Upper lobe of right lung (tissue), 1 donor: ENCODE results near the gene SMIM43. TPM values are rescaled to one million over a fixed set of nuclear protein-coding genes. Genes with fewer than 3 reads are reported as not detected.

Source experiments
- ATAC-seq: fragments of 200-7000 bp; cut with Tn5 transposase; one replicate; pipeline ENCODE4 v1.9.1; 2020; ENCODE audit warnings: mild to moderate bottlenecking, moderate library complexity
- DNase-seq: peaks from one replicate; pipeline ENCODE4 v3.0.0-alpha.2; 2020
- H3K27ac ChIP-seq: fragments of 200-600 bp; one replicate; pipeline ENCODE4 v1.8.0; 2022
- H3K27me3 ChIP-seq: fragments of 200-600 bp; one replicate; pipeline ENCODE4 v1.8.0; 2022; ENCODE audit warnings: mild to moderate bottlenecking
- H3K36me3 ChIP-seq: fragments of 200-600 bp; one replicate; pipeline ENCODE4 v1.8.0; 2022
- H3K4me1 ChIP-seq: fragments of 200-600 bp; one replicate; pipeline ENCODE4 v1.8.0; 2022
- H3K4me3 ChIP-seq: fragments of 200-600 bp; one replicate; pipeline ENCODE4 v1.8.0; 2022; ENCODE audit warnings: mild to moderate bottlenecking
- H3K9me3 ChIP-seq: fragments of 200-600 bp; one replicate; pipeline ENCODE4 v1.8.0; 2022
- CTCF ChIP-seq: fragments of 200-600 bp; IDR thresholded peaks from one replicate; pipeline ENCODE4 v1.8.0; 2022; ENCODE audit warnings: antibody characterized with exemption
- intact Hi-C: fragments of 100-400 bp; cut with DNase I; formaldehyde crosslinking; loops from one replicate; pipeline ENCODE4 v1.11.0; 2022
- total RNA-seq: library from RNA; stranded (reverse); fragmentation: NEBNext Ultra II Directional; extraction: Animal tissue kit (Norgen Biotek cat#: 25700); gene quantifications from one replicate; pipeline ENCODE4 v1.2.1, GENCODE V29; 2021
- donor health status: DM: no; HTN: yes; CAD: no; lungs with severe emphysema.

SMIM43 gene
- total RNA-seq, 1 donor from 2014 or later: not detected

GRCh38 chr4:121783210-121783609 lies 18.2 kb upstream of the SMIM43 start:
- no peak overlapping the region for H3K27ac ChIP-seq
- intact Hi-C loops: no loop called here
- H3K9me3 ChIP-seq: no peaks in the 10 kb centered on the region
- H3K27me3 ChIP-seq: peaks cover 4% of the 10 kb centered on the region
- no peaks in the 10 kb centered on the region for H3K4me1 ChIP-seq
- no peaks in the 10 kb centered on the region for H3K36me3 ChIP-seq
- DNase-seq (no peak), ATAC-seq (no peak)
- no peak for TF ChIP-seq CTCF
- H3K4me3 ChIP-seq: no peak overlapping the region

- no peaks in the 10 kb centered on the region for H3K27me3 ChIP-seq
- intact Hi-C loops: no loop called here
- ATAC-seq (no peak), DNase-seq (no peak)
- no peaks in the 10 kb centered on the region for H3K9me3 ChIP-seq
- no peaks in the 10 kb centered on the region for H3K4me1 ChIP-seq
- H3K4me3 ChIP-seq: no peak overlapping the region
- TF ChIP-seq CTCF: no peak
- H3K27ac ChIP-seq: no peak overlapping the region
- H3K36me3 ChIP-seq: no peaks in the 10 kb centered on the region
These were observed 14.1 kb upstream of the SMIM43 start for GRCh38 chr4:121778991-121779628.

- Histone ChIP-seq H3K4me3 (no peak overlapping the region), H3K27ac (no peak overlapping the region), H3K4me1 (no peaks in the 10 kb centered on the region), H3K27me3 (no peaks in the 10 kb centered on the region), H3K36me3 (no peaks in the 10 kb centered on the region), H3K9me3 (no peaks in the 10 kb centered on the region)
- intact Hi-C loops: no loop called here
- no peak for ATAC-seq
- no peak for DNase-seq
- TF ChIP-seq CTCF: no peak
These were observed 12.7 kb upstream of the SMIM43 start for GRCh38 chr4:121777625-121778024.

- no peak for DNase-seq
- Histone ChIP-seq H3K9me3 (no peaks in the 10 kb centered on the region), H3K27me3 (peaks cover 7% of the 10 kb centered on the region), H3K27ac (no peak overlapping the region), H3K36me3 (no peaks in the 10 kb centered on the region), H3K4me3 (no peak overlapping the region), H3K4me1 (no peaks in the 10 kb centered on the region)
- no peak for ATAC-seq
- TF ChIP-seq CTCF: no peak
- intact Hi-C loops: no loop called here
These were observed 11.8 kb upstream of the SMIM43 start for GRCh38 chr4:121776610-121777401.

- H3K27ac ChIP-seq: no peak overlapping the region
- no peaks in the 10 kb centered on the region for H3K4me1 ChIP-seq
- no peaks in the 10 kb centered on the region for H3K36me3 ChIP-seq
- peaks cover 8% of the 10 kb centered on the region for H3K27me3 ChIP-seq
- intact Hi-C loops: no loop called here
- H3K9me3 ChIP-seq: no peaks in the 10 kb centered on the region
- DNase-seq (no peak), ATAC-seq (no peak)
- TF ChIP-seq CTCF: no peak
- H3K4me3 ChIP-seq: no peak overlapping the region
These were observed 8.9 kb upstream of the SMIM43 start for GRCh38 chr4:121773883-121774282.
